ENCODE data around the gene CDK6.

CDK6 gene

GRCh38 chr7:92824901-92825480 lies 11.4 kb downstream of the CDK6 start:
- DNase-seq: no peak

GRCh38 chr7:92824450-92824849 lies 11.9 kb downstream of the CDK6 start:
- no peak for DNase-seq

GRCh38 chr7:92823042-92823441 lies 13.3 kb downstream of the CDK6 start:
- no peak for DNase-seq

GRCh38 chr7:92820191-92820590 lies 16.2 kb downstream of the CDK6 start:
- no peak for DNase-seq

- no peak for DNase-seq
These were observed 19.0 kb downstream of the CDK6 start for GRCh38 chr7:92817398-92817797.

- DNase-seq: no peak
These were observed 21.0 kb downstream of the CDK6 start for GRCh38 chr7:92815412-92815811.

GRCh38 chr7:92813390-92814024 lies 22.9 kb downstream of the CDK6 start:
- no peak for DNase-seq

GRCh38 chr7:92811158-92811557 lies 25.2 kb downstream of the CDK6 start:
- no peak for DNase-seq

GRCh38 chr7:92809760-92810573 lies 26.4 kb downstream of the CDK6 start:
- peak; percentile 36 for DNase-seq

GRCh38 chr7:92809397-92809759 lies 27.0 kb downstream of the CDK6 start:
- no peak for DNase-seq

- DNase-seq: no peak
These were observed 27.7 kb downstream of the CDK6 start for GRCh38 chr7:92808635-92809034.

- DNase-seq: no peak
These were observed 28.4 kb downstream of the CDK6 start for GRCh38 chr7:92808006-92808405.

- DNase-seq: no peak
These were observed 29.9 kb downstream of the CDK6 start for GRCh38 chr7:92806496-92806895.

GRCh38 chr7:92802406-92802805 lies 34.0 kb downstream of the CDK6 start:
- no peak for DNase-seq

GRCh38 chr7:92799446-92800211 lies 36.7 kb downstream of the CDK6 start:
- DNase-seq: no peak

- DNase-seq: no peak
These were observed 37.7 kb downstream of the CDK6 start for GRCh38 chr7:92798517-92799249.

GRCh38 chr7:92797693-92798092 lies 38.7 kb downstream of the CDK6 start:
- no peak for DNase-seq

- DNase-seq: no peak
These were observed 39.1 kb downstream of the CDK6 start for GRCh38 chr7:92797284-92797683.

- DNase-seq: no peak
These were observed 41.5 kb downstream of the CDK6 start for GRCh38 chr7:92794831-92795230.

GRCh38 chr7:92794391-92794790 lies 42.0 kb downstream of the CDK6 start:
- DNase-seq: no peak

GRCh38 chr7:92793656-92794205 lies 42.6 kb downstream of the CDK6 start:
- DNase-seq: no peak

GRCh38 chr7:92790992-92791391 lies 45.4 kb downstream of the CDK6 start:
- no peak for DNase-seq

Measured in activated CD4-positive, alpha-beta T cell treated with anti-CD3 and anti-CD28 coated beads, Interleukin-2, amount 50 U/mL, for 1 hour (primary cell).